Medulla oblongata (tissue), 1 donor: ENCODE measurements around the gene SLC4A9.

ENCODE experiments used
- DNase-seq: peaks from one replicate; pipeline ENCODE4 v3.0.0-alpha.2; 2015; ENCODE audit errors: extremely low spot score

The SLC4A9 gene

GRCh38 chr5:140360101-140360500 lies at the start of gene SLC4A9:
Gene SLC4A9, plus strand, starts transcription at chr5:140360194. Its CDS starts 43 bp downstream, at chr5:140360237.
- DNase-seq: no peak

GRCh38 chr5:140310434-140310833 lies 49.6 kb upstream of the SLC4A9 start:
- no peak for DNase-seq

GRCh38 chr5:140311011-140311467 lies 49.0 kb upstream of the SLC4A9 start:
- no peak for DNase-seq

- DNase-seq: no peak
Measured at GRCh38 chr5:140312067-140312790, 47.8 kb upstream of the SLC4A9 start.

GRCh38 chr5:140312791-140313189 lies 47.2 kb upstream of the SLC4A9 start:
- no peak for DNase-seq

- DNase-seq: no peak
Measured at GRCh38 chr5:140317859-140318258, 42.1 kb upstream of the SLC4A9 start.

GRCh38 chr5:140318792-140319191 lies 41.2 kb upstream of the SLC4A9 start:
- DNase-seq: no peak

GRCh38 chr5:140319833-140320232 lies 40.2 kb upstream of the SLC4A9 start:
- peak; percentile 50 for DNase-seq

- peak; percentile 88 for DNase-seq
Measured at GRCh38 chr5:140321796-140322195, 38.2 kb upstream of the SLC4A9 start.

- peak; percentile 83 for DNase-seq
Measured at GRCh38 chr5:140322751-140323731, 37.0 kb upstream of the SLC4A9 start.

- no peak for DNase-seq
Measured at GRCh38 chr5:140324041-140324600, 35.9 kb upstream of the SLC4A9 start.

GRCh38 chr5:140324617-140325241 lies 35.3 kb upstream of the SLC4A9 start:
- peak; percentile 39 for DNase-seq

GRCh38 chr5:140325486-140325885 lies 34.5 kb upstream of the SLC4A9 start:
- DNase-seq: no peak

- no peak for DNase-seq
Measured at GRCh38 chr5:140327589-140327988, 32.4 kb upstream of the SLC4A9 start.

GRCh38 chr5:140328036-140328764 lies 31.8 kb upstream of the SLC4A9 start:
- no peak for DNase-seq

- no peak for DNase-seq
Measured at GRCh38 chr5:140329739-140330481, 30.1 kb upstream of the SLC4A9 start.

GRCh38 chr5:140331638-140332037 lies 28.4 kb upstream of the SLC4A9 start:
- DNase-seq: no peak

- DNase-seq: peak; percentile 41
Measured at GRCh38 chr5:140336388-140336787, 23.6 kb upstream of the SLC4A9 start.

- no peak for DNase-seq
Measured at GRCh38 chr5:140337880-140338279, 22.1 kb upstream of the SLC4A9 start.

GRCh38 chr5:140338336-140338735 lies 21.7 kb upstream of the SLC4A9 start:
- DNase-seq: no peak
